HG03460 (cell line): ENCODE results near the gene KY.

Experiments
- ATAC-seq: cut with Tn5 transposase; IDR thresholded peaks from one replicate; pipeline ENCODE4 v1.9.1; 2021; ENCODE audit not compliant: unreplicated experiment

Gene KY

GRCh38 chr3:134650431-134651346 is at the start of gene KY:
TSS of gene KY (minus strand) at chr3:134651022. CDS start at chr3:134650960, 62 bp downstream.
- ATAC-seq, result no peak

GRCh38 chr3:134699721-134700120 is 48.9 kb upstream of the KY start:
- no peak for ATAC-seq

- no peak for ATAC-seq
These were observed 48.4 kb upstream of the KY start for GRCh38 chr3:134699141-134699711.

- no peak for ATAC-seq
These were observed 47.2 kb upstream of the KY start for GRCh38 chr3:134697830-134698689.

- no peak for ATAC-seq
These were observed 45.3 kb upstream of the KY start for GRCh38 chr3:134696155-134696554.

GRCh38 chr3:134694946-134695543 is 44.2 kb upstream of the KY start:
- ATAC-seq, result no peak

GRCh38 chr3:134694466-134694865 is 43.6 kb upstream of the KY start:
- no peak for ATAC-seq

GRCh38 chr3:134693804-134694203 is 43.0 kb upstream of the KY start:
- no peak for ATAC-seq

GRCh38 chr3:134693226-134693625 is 42.4 kb upstream of the KY start:
- ATAC-seq, result no peak

GRCh38 chr3:134690226-134690625 is 39.4 kb upstream of the KY start:
- no peak for ATAC-seq

GRCh38 chr3:134687642-134688041 is 36.8 kb upstream of the KY start:
- no peak for ATAC-seq

- ATAC-seq, result no peak
These were observed 35.3 kb upstream of the KY start for GRCh38 chr3:134685929-134686802.

- no peak for ATAC-seq
These were observed 31.5 kb upstream of the KY start for GRCh38 chr3:134682196-134682880.

GRCh38 chr3:134681522-134681900 is 30.7 kb upstream of the KY start:
- no peak for ATAC-seq

GRCh38 chr3:134680796-134681521 is 30.1 kb upstream of the KY start:
- no peak for ATAC-seq

GRCh38 chr3:134677987-134678308 is 27.1 kb upstream of the KY start:
- no peak for ATAC-seq

GRCh38 chr3:134677196-134677986 is 26.6 kb upstream of the KY start:
- no peak for ATAC-seq

- no peak for ATAC-seq
These were observed 25.0 kb upstream of the KY start for GRCh38 chr3:134675726-134676256.
